WERI-Rb-1 (cell line): ENCODE results near the gene GABBR2.

ENCODE experiments used
- DNase-seq: peaks from one replicate; pipeline ENCODE4 v3.0.0-alpha.2; 2020
- H3K27ac ChIP-seq: fragments of 250-450 bp; sonication (Bioruptor Pico); 2 replicates; pipeline ENCODE4 v1.5.1; 2020; ENCODE audit warnings: mild to moderate bottlenecking, moderate library complexity
- H3K27me3 ChIP-seq: fragments of 250-450 bp; sonication (Bioruptor Pico); 2 replicates; pipeline ENCODE4 v1.5.1; 2021; ENCODE audit warnings: mild to moderate bottlenecking, low read depth, moderate library complexity; ENCODE audit not compliant: insufficient read depth, severe bottlenecking
- H3K36me3 ChIP-seq: fragments of 250-450 bp; sonication (Bioruptor Pico); 2 replicates; pipeline ENCODE4 v1.5.1; 2020; ENCODE audit warnings: mild to moderate bottlenecking, moderate library complexity
- H3K4me3 ChIP-seq: 2 replicates; pipeline ENCODE4 v1.5.1; 2011; ENCODE audit warnings: low read depth, mild to moderate bottlenecking, control low read depth, low read length
- H3K9me3 ChIP-seq: fragments of 250-450 bp; sonication (Bioruptor Pico); 2 replicates; pipeline ENCODE4 v1.5.1; 2021; ENCODE audit warnings: mild to moderate bottlenecking, moderate library complexity; ENCODE audit not compliant: severe bottlenecking
- CTCF ChIP-seq: IDR thresholded peaks from 2 replicates; pipeline ENCODE4 v1.5.1; 2011; ENCODE audit warnings: low read depth, mild to moderate bottlenecking, control low read depth, inconsistent platforms, low read length

GABBR2 gene

GRCh38 chr9:98360176-98360708 is 348.5 kb downstream of the GABBR2 start:
- no peak for DNase-seq
- H3K4me3 ChIP-seq, result no peak overlapping the region
- peaks cover 43% of the 10 kb centered on the region for H3K36me3 ChIP-seq
- no peak overlapping the region for H3K27ac ChIP-seq
- no peaks in the 10 kb centered on the region for H3K27me3 ChIP-seq
- no peak for TF ChIP-seq CTCF
- H3K9me3 ChIP-seq, result peaks cover 9% of the 10 kb centered on the region

- Histone ChIP-seq H3K27me3 (no peaks in the 10 kb centered on the region), H3K27ac (no peak overlapping the region), H3K36me3 (peaks cover 47% of the 10 kb centered on the region), H3K9me3 (peaks cover 9% of the 10 kb centered on the region), H3K4me3 (no peak overlapping the region)
- no peak for DNase-seq
- TF ChIP-seq CTCF, result no peak
These were observed 349.2 kb downstream of the GABBR2 start for GRCh38 chr9:98359569-98359968.

GRCh38 chr9:98357921-98358535 is 350.7 kb downstream of the GABBR2 start:
- no peak for DNase-seq
- Histone ChIP-seq H3K4me3 (no peak overlapping the region), H3K9me3 (peaks cover 9% of the 10 kb centered on the region), H3K27me3 (no peaks in the 10 kb centered on the region), H3K27ac (no peak overlapping the region), H3K36me3 (peaks cover 59% of the 10 kb centered on the region)
- no peak for TF ChIP-seq CTCF

- Histone ChIP-seq H3K36me3 (peaks cover 59% of the 10 kb centered on the region), H3K4me3 (no peak overlapping the region), H3K9me3 (peaks cover 14% of the 10 kb centered on the region), H3K27me3 (no peaks in the 10 kb centered on the region), H3K27ac (no peak overlapping the region)
- DNase-seq, result no peak
- no peak for TF ChIP-seq CTCF
These were observed 351.6 kb downstream of the GABBR2 start for GRCh38 chr9:98356953-98357690.

GRCh38 chr9:98356326-98356725 is 352.4 kb downstream of the GABBR2 start:
- Histone ChIP-seq H3K27ac (no peak overlapping the region), H3K27me3 (no peaks in the 10 kb centered on the region), H3K4me3 (no peak overlapping the region), H3K9me3 (peaks cover 21% of the 10 kb centered on the region), H3K36me3 (peaks cover 59% of the 10 kb centered on the region)
- TF ChIP-seq CTCF, result no peak
- DNase-seq, result no peak
